ENCODE results near the gene CLTA. TPM values are rescaled to one million over a fixed set of nuclear protein-coding genes. Genes with fewer than 3 reads are reported as not detected.
"Not testable (repeated sequence)": the region's sequence is repeated elsewhere in the genome, so short reads cannot be mapped to it uniquely, and the experiment has no call there.

Gene CLTA
- total RNA-seq, 1 donor from 2014 or later, result 60.4 TPM

DNA sequence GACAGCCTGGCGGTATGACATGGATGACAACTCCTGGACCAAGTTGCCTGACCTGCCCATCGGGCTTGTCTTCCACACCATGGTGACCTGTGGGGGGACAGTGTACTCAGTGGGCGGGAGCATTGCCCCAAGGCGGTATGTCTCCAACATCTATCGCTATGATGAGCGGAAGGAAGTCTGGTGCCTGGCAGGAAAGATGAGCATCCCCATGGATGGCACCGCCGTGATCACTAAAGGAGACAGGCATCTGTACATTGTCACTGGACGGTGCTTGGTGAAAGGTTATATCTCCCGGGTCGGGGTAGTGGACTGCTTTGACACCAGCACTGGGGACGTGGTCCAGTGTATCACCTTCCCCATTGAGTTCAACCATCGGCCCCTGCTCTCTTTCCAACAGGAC lies 20.2 kb upstream of the CLTA start:
- peaks cover 15% of the 10 kb centered on the region for H3K4me1 ChIP-seq
- no peak overlapping the region for H3K4me3 ChIP-seq
- no peaks in the 10 kb centered on the region for H3K9me3 ChIP-seq (replicated peaks)
- peaks cover 28% of the 10 kb centered on the region for H3K27me3 ChIP-seq (ENCODE audit: low read depth)
- no peaks in the 10 kb centered on the region for H3K36me3 ChIP-seq
- DNase-seq, result no peak
- intact Hi-C loops (cut with micrococcal nuclease), result no loop called here
- TF ChIP-seq, protein P1, sequence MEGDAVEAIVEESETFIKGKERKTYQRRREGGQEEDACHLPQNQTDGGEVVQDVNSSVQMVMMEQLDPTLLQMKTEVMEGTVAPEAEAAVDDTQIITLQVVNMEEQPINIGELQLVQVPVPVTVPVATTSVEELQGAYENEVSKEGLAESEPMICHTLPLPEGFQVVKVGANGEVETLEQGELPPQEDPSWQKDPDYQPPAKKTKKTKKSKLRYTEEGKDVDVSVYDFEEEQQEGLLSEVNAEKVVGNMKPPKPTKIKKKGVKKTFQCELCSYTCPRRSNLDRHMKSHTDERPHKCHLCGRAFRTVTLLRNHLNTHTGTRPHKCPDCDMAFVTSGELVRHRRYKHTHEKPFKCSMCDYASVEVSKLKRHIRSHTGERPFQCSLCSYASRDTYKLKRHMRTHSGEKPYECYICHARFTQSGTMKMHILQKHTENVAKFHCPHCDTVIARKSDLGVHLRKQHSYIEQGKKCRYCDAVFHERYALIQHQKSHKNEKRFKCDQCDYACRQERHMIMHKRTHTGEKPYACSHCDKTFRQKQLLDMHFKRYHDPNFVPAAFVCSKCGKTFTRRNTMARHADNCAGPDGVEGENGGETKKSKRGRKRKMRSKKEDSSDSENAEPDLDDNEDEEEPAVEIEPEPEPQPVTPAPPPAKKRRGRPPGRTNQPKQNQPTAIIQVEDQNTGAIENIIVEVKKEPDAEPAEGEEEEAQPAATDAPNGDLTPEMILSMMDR (IDR thresholded peaks at IDR 0.05; ENCODE audit: borderline replicate concordance), result no peak
- no peak overlapping the region for H3K27ac ChIP-seq (replicated peaks)

DNA sequence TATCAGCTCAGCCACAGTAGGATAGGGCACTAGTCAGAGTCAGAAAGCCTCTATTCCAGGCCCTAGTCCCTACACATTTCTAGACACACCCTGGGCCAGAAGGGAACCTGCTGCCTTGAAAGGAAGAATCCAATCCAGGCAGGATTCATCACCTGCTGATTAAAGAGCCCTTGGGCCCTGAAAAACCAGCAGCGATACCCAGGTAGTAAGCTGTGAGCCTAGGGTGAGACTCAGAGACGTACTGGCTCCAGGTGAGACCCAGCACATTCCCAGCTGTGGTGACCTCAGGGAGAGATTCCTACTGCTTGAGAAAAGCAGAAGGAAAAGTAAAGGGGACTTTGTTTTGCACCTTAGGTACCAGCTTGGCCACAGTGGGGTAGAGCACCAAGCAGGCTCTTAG lies 16.9 kb upstream of the CLTA start:
- no peak for DNase-seq
- Histone ChIP-seq H3K4me1 (no peaks in the 10 kb centered on the region), H3K9me3 (replicated peaks) (no peaks in the 10 kb centered on the region), H3K36me3 (no peaks in the 10 kb centered on the region), H3K27me3 (ENCODE audit: low read depth) (peaks cover 18% of the 10 kb centered on the region), H3K27ac (replicated peaks) (no peak overlapping the region), H3K4me3 (no peak overlapping the region)
- TF ChIP-seq, protein P1 (IDR thresholded peaks at IDR 0.05; ENCODE audit: borderline replicate concordance), result no peak
- intact Hi-C loops (cut with micrococcal nuclease), result no loop called here

DNA sequence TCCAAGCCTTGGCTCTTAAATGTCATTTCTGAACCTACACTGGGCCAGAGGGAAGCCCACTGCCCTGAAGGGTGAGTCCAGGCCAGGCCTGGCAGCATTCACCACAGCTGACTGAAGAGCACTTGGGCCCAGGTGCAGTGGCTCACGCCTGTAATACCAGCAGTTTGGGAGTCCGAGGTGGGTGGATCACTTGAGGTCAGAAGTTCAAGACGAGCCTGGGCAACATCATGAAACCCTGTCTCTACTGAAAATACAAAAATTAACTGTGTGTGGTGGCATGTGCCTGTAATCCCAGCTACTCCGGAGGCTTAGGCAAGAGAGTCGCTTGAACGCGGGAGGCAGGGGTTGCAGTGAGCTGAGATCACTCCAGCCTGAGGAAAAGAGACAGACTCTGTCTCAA lies 16.4 kb upstream of the CLTA start:
- H3K9me3 ChIP-seq (replicated peaks), result no peaks in the 10 kb centered on the region
- H3K27me3 ChIP-seq (ENCODE audit: low read depth), result peaks cover 14% of the 10 kb centered on the region
- TF ChIP-seq, protein P1 (IDR thresholded peaks at IDR 0.05; ENCODE audit: borderline replicate concordance), result no peak
- no peak overlapping the region for H3K4me3 ChIP-seq
- intact Hi-C loops (cut with micrococcal nuclease), result no loop called here
- no peaks in the 10 kb centered on the region for H3K36me3 ChIP-seq
- no peaks in the 10 kb centered on the region for H3K4me1 ChIP-seq
- DNase-seq, result no peak
- H3K27ac ChIP-seq (replicated peaks), result no peak overlapping the region

- Histone ChIP-seq H3K36me3 (no peaks in the 10 kb centered on the region), H3K4me1 (no peaks in the 10 kb centered on the region), H3K27ac (replicated peaks) (no peak overlapping the region), H3K27me3 (ENCODE audit: low read depth) (peaks cover 11% of the 10 kb centered on the region), H3K4me3 (no peak overlapping the region), H3K9me3 (replicated peaks) (no peaks in the 10 kb centered on the region)
- intact Hi-C loops (cut with micrococcal nuclease), result no loop called here
- TF ChIP-seq, protein P1 (IDR thresholded peaks at IDR 0.05; ENCODE audit: borderline replicate concordance), result no peak
- DNase-seq, result no peak
Measured at GRCh38 chr9:36174731-36175130, 16.0 kb upstream of the CLTA start.

GRCh38 chr9:36175209-36175608 lies 15.5 kb upstream of the CLTA start:
- H3K9me3 ChIP-seq (replicated peaks); H3K4me1 ChIP-seq; H3K36me3 ChIP-seq; intact Hi-C loops (cut with micrococcal nuclease); H3K4me3 ChIP-seq; H3K27ac ChIP-seq (replicated peaks); DNase-seq: not testable (repeated sequence)
- peaks cover 10% of the 10 kb centered on the region for H3K27me3 ChIP-seq (ENCODE audit: low read depth)

- H3K27me3 ChIP-seq (ENCODE audit: low read depth); H3K36me3 ChIP-seq; H3K27ac ChIP-seq (replicated peaks); H3K4me3 ChIP-seq; H3K4me1 ChIP-seq; H3K9me3 ChIP-seq (replicated peaks); DNase-seq; intact Hi-C loops (cut with micrococcal nuclease): not testable (repeated sequence)
Measured at GRCh38 chr9:36176496-36176895, 14.2 kb upstream of the CLTA start.

GRCh38 chr9:36177571-36177970 lies 13.2 kb upstream of the CLTA start:
- intact Hi-C loops (cut with micrococcal nuclease), result no loop called here
- no peaks in the 10 kb centered on the region for H3K4me1 ChIP-seq
- no peaks in the 10 kb centered on the region for H3K27me3 ChIP-seq (ENCODE audit: low read depth)
- TF ChIP-seq, protein P1 (IDR thresholded peaks at IDR 0.05; ENCODE audit: borderline replicate concordance), result no peak
- H3K27ac ChIP-seq (replicated peaks), result no peak overlapping the region
- DNase-seq, result no peak
- H3K9me3 ChIP-seq (replicated peaks), result no peaks in the 10 kb centered on the region
- no peaks in the 10 kb centered on the region for H3K36me3 ChIP-seq
- H3K4me3 ChIP-seq, result no peak overlapping the region

DNA sequence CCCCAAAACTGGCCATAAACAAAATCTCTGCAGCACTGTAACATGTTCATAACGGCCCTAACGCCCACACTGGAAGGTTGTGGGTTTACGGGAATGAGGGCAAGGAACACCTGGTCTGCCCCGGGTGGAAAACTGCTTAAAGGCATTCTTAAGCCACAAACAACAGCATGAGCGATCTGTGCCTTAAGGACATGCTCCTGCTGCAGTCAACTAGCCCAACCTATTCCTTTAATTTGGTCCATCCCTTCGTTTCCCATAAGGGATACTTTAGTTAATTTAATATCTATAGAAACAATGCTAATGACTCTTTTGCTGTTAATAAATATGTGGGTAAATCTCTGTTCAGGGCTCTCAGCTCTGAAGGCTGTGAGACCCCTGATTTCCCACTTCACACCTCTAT lies 10.5 kb upstream of the CLTA start:
- H3K36me3 ChIP-seq; H3K9me3 ChIP-seq (replicated peaks); H3K27ac ChIP-seq (replicated peaks); DNase-seq; H3K4me3 ChIP-seq; H3K27me3 ChIP-seq (ENCODE audit: low read depth); intact Hi-C loops (cut with micrococcal nuclease); H3K4me1 ChIP-seq: not testable (repeated sequence)

Data from left ventricle myocardium inferior (tissue), 1 donor.